HEK293T (cell line): Measurements from ENCODE around the gene ZSWIM3.

Experiments
- ARNT ChIP-seq: fragments of 450-650 bp; IDR thresholded peaks from 2 replicates; pipeline ENCODE4 v1.6.1; 2017; ENCODE audit warnings: mild to moderate bottlenecking
- BHLHE40 ChIP-seq: fragments of 450-650 bp; IDR thresholded peaks from 2 replicates; pipeline ENCODE4 v1.6.1; 2016; ENCODE audit warnings: mild to moderate bottlenecking, moderate library complexity, borderline replicate concordance
- CTBP1 ChIP-seq: fragments of 450-650 bp; IDR thresholded peaks from 2 replicates; pipeline ENCODE4 v1.6.1; 2016; ENCODE audit warnings: borderline replicate concordance
- FOXA1 ChIP-seq: fragments of 450-650 bp; IDR thresholded peaks from 2 replicates; pipeline ENCODE4 v1.6.1; 2016; ENCODE audit warnings: mild to moderate bottlenecking
- FOXK2 ChIP-seq: fragments of 450-650 bp; IDR thresholded peaks from 2 replicates; pipeline ENCODE4 v1.6.1; 2016; ENCODE audit warnings: mild to moderate bottlenecking
- FOXM1 ChIP-seq: fragments of 450-650 bp; IDR thresholded peaks from 2 replicates; pipeline ENCODE4 v1.6.1; 2017; ENCODE audit warnings: mild to moderate bottlenecking, borderline replicate concordance
- L3MBTL2 ChIP-seq: fragments of 450-650 bp; conservative IDR thresholded peaks from 2 replicates; pipeline ENCODE4 v1.6.1; 2016; ENCODE audit warnings: mild to moderate bottlenecking
- NFRKB ChIP-seq: fragments of 450-650 bp; IDR thresholded peaks from 2 replicates; pipeline ENCODE4 v1.6.1; 2016; ENCODE audit warnings: mild to moderate bottlenecking, moderate library complexity
- SP1 ChIP-seq: fragments of 450-650 bp; IDR thresholded peaks from 2 replicates; pipeline ENCODE4 v1.6.1; 2017
- TARDBP ChIP-seq: fragments of 450-650 bp; IDR thresholded peaks from 2 replicates; pipeline ENCODE4 v1.6.1; 2016
- ZNF384 ChIP-seq: fragments of 450-650 bp; IDR thresholded peaks from 2 replicates; pipeline ENCODE4 v1.6.1; 2016

- TF ChIP-seq FOXA1 (no peak), BHLHE40 (no peak), SP1 (no peak), TARDBP (no peak), ZNF384 (no peak), FOXK2 (no peak), FOXM1 (no peak), ARNT (no peak), NFRKB (no peak), L3MBTL2 (no peak), CTBP1 (no peak)
Measured at GRCh38 chr20:45907219-45907948, 50.0 kb downstream of the ZSWIM3 start.
